LNCAP (cell line): ENCODE data around the gene DPP6.

ENCODE experiments used
- CTCF ChIP-seq: fragments of 450-650 bp; IDR thresholded peaks from 2 replicates; pipeline ENCODE4 v1.5.1; 2017; ENCODE audit warnings: mild to moderate bottlenecking

The DPP6 gene

GRCh38 chr7:154442939-154443338 lies 390.7 kb downstream of the DPP6 start:
- no peak for TF ChIP-seq CTCF

- TF ChIP-seq CTCF = no peak
Observed at GRCh38 chr7:154450451-154450850, 398.3 kb downstream of the DPP6 start.

GRCh38 chr7:154451480-154452457 lies 399.6 kb downstream of the DPP6 start:
- TF ChIP-seq CTCF = no peak

- no peak for TF ChIP-seq CTCF
Observed at GRCh38 chr7:154463794-154464193, 411.6 kb downstream of the DPP6 start.

- TF ChIP-seq CTCF = no peak
Observed at GRCh38 chr7:154469652-154470051, 417.5 kb downstream of the DPP6 start.

GRCh38 chr7:154472343-154472742 lies 420.1 kb downstream of the DPP6 start:
- no peak for TF ChIP-seq CTCF

- TF ChIP-seq CTCF = no peak
Observed at GRCh38 chr7:154473360-154473759, 421.2 kb downstream of the DPP6 start.
